Calu3 (cell line): Measurements from ENCODE around the gene NECAB2. TPM values are rescaled to one million over a fixed set of nuclear protein-coding genes. Genes with fewer than 3 reads are reported as not detected.

Experiments
- BruUV-seq: library from RNA; stranded (reverse); fragments of 400-500 nt; replicated peaks from 2 replicates; lab custom pipeline; 2021; lab: Mats Ljungman, UMichigan
- CTCF ChIA-PET: fragments of 300-600 bp; sonication (Branson Sonifier 250); formaldehyde crosslinking; loops from one replicate; lab custom pipeline; 2022; ENCODE audit warnings: antibody characterized with exemption; lab: Charles Lee
- DNase-seq: peaks from one replicate; pipeline ENCODE4 v3.0.0; 2022
- H3K27ac Mint-ChIP-seq: one replicate; pipeline ENCODE4 v1.8.0; 2022; ENCODE audit warnings: mixed read lengths; ENCODE audit not compliant: unreplicated experiment
- H3K27me3 Mint-ChIP-seq: one replicate; pipeline ENCODE4 v1.8.0; 2022; ENCODE audit warnings: mixed read lengths; ENCODE audit not compliant: unreplicated experiment
- H3K36me3 Mint-ChIP-seq: one replicate; pipeline ENCODE4 v1.8.0; 2022; ENCODE audit warnings: mild to moderate bottlenecking, moderate library complexity, mixed read lengths; ENCODE audit not compliant: insufficient read depth, unreplicated experiment
- H3K4me1 Mint-ChIP-seq: one replicate; pipeline ENCODE4 v1.8.0; 2022; ENCODE audit warnings: mild to moderate bottlenecking, low read depth, mixed read lengths; ENCODE audit not compliant: unreplicated experiment
- H3K4me3 Mint-ChIP-seq: one replicate; pipeline ENCODE4 v1.8.0; 2022; ENCODE audit warnings: mild to moderate bottlenecking, low read depth, moderate library complexity, mixed read lengths; ENCODE audit not compliant: unreplicated experiment
- H3K9me3 Mint-ChIP-seq: one replicate; pipeline ENCODE4 v1.8.0; 2022; ENCODE audit warnings: low read depth, mixed read lengths; ENCODE audit not compliant: unreplicated experiment
- CTCF ChIP-seq: fragments of 200-600 bp; IDR thresholded peaks from one replicate; pipeline ENCODE4 v1.8.0; 2022; ENCODE audit warnings: antibody characterized with exemption; ENCODE audit not compliant: unreplicated experiment
- intact Hi-C: fragments of 100-400 bp; cut with micrococcal nuclease; formaldehyde crosslinking; loops from one replicate; pipeline ENCODE4 v1.10.0; 2022; ENCODE audit not compliant: unreplicated experiment
- total RNA-seq: library from RNA; stranded (reverse); gene quantifications from 2 replicates; pipeline ENCODE4 v1.2.3, GENCODE V29; 2022

The NECAB2 gene
- total RNA-seq, 1 experiment from 2014 or later, result 0.28 TPM

DNA sequence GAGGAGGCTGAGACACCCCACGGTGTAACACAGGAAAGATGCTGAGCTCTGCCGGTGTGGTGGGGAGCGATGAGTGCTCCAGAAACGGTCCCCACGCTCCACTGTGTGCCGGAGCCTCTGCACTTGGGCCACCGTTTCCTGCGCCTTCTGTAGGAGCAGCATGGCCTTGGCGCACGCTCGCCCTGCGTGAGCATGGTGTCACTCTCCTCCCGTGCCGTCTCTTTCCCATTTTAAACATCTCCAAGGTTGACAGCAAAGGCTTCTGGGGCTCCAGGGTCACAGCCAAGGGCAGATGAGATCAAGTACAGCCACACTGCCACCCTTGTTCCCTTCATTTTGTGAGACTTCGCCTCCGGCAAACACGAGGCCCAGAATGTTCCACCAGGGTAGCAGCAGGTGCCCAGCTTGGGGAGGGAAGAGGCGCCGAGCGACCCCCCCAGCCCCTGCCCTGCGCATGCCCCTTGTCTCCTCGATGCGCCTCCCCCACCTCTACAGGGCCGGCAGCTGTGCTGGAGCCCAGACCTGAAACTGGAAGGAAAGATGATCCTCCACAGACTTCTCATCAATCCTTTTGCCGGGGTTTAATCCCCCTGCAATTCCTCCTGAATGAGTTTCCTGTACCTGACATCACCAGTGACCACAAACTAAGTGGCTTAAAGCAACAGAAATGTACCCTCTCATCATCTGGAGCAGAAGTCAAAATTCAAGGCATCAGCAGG, 34.9 kb upstream of the NECAB2 start:
- no peak overlapping the region for H3K27ac Mint-ChIP-seq
- peaks cover 11% of the 10 kb centered on the region for H3K4me1 Mint-ChIP-seq
- H3K4me3 Mint-ChIP-seq, result no peak overlapping the region
- intact Hi-C loops, result no loop called here
- H3K36me3 Mint-ChIP-seq, result peaks cover 14% of the 10 kb centered on the region
- CTCF ChIA-PET, result no interaction called here
- no peaks in the 10 kb centered on the region for H3K9me3 Mint-ChIP-seq
- TF ChIP-seq CTCF, result no peak
- DNase-seq, result no peak
- H3K27me3 Mint-ChIP-seq, result peaks cover 32% of the 10 kb centered on the region
- no TSS peak for BruUV-seq

DNA sequence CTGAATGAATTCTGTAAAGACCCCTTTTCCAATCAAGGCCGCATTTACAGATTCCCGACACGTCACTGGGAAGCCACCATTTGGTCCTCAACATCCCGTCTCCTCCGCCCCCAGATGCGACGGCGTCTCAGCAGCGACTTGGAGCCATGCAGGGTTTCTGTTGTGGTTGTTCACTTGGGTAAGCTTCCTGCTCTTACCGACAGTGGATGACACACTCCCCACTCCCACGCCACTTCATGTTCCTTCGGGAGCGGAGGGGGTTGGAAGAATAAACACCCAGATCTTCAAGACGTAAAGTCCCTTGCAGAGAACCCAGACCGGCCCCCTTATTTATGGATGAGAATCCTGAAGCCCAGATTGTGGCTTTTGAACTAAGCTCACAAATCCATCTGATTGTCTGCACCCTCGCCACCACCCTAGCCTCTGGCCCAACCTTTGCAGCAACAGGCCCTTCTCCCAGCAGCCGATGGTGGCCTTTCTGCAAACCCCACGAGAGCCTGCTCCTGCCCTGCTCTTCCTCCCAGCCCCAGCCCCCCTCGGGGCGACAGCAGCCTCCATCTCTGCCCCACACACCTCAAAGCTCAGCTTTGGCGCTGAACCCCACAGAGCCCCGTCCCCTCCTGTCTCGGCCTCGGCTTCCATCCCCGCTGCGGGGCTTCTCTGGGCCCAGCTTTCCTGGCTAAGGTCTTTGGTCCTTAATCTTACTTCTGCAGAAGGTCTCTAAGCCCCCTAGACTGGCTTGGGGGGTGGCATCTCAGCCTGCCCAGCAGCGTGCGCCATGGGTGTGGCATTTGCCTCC, 34.0 kb upstream of the NECAB2 start:
- CTCF ChIA-PET, result no interaction called here
- DNase-seq, result no peak
- H3K27ac Mint-ChIP-seq, result peak overlapping the region; percentile 1
- TF ChIP-seq CTCF, result no peak
- H3K9me3 Mint-ChIP-seq, result no peaks in the 10 kb centered on the region
- no TSS peak for BruUV-seq
- H3K4me3 Mint-ChIP-seq, result no peak overlapping the region
- peaks cover 11% of the 10 kb centered on the region for H3K4me1 Mint-ChIP-seq
- H3K36me3 Mint-ChIP-seq, result peaks cover 14% of the 10 kb centered on the region
- H3K27me3 Mint-ChIP-seq, result peaks cover 32% of the 10 kb centered on the region
- intact Hi-C loops, result no loop called here

GRCh38 chr16:83934684-83934977, 33.4 kb upstream of the NECAB2 start:
- Mint-ChIP-seq H3K36me3 (peaks cover 14% of the 10 kb centered on the region), H3K4me3 (no peak overlapping the region), H3K9me3 (no peaks in the 10 kb centered on the region), H3K4me1 (peaks cover 11% of the 10 kb centered on the region), H3K27me3 (peaks cover 32% of the 10 kb centered on the region), H3K27ac (peak overlapping the region; percentile 1)
- CTCF ChIA-PET, result no interaction called here
- no peak for TF ChIP-seq CTCF
- no peak for DNase-seq
- intact Hi-C loops, result no loop called here
- no TSS peak for BruUV-seq

DNA sequence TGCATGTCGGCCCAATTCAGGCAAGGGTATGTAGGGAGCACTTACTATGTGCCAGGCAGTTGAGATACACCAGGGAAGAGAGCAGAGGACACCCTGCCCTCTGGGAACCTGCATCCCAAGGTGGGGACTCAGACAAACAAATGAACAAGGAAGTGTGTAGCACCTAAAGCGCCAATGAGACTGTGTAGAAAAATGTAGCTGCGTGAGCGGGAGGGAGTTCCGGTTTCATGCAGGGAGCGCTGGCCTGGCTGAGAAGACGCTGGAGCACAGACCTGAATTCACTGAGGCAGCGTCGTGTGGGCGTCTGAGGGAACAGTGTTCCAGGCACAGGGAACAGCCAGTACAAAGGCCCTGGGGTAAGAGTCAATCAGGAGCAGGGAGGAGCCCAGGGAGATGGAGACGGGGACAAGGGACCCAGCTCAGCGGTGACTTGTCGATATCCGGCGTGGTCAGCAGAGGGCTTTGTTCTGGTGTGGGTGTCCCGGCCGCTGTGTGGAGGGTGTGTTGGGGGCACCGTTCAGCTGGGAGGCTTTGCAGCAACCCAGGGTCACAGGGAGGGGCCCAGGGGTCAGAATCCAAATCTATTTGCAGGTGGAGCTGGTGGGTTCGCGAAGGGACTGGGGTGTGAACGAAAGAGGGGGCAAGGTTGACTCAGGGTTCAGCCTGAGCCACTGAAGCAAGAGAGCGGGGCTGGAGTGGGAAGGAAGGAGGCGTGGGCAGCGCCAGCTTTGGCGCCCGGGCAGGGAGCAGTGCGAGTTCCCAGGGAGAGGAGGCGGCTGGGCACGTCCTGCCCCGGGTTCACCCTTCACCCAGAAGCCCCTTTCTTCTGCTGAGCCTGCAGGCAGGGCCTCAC, 32.8 kb upstream of the NECAB2 start:
- H3K9me3 Mint-ChIP-seq, result no peaks in the 10 kb centered on the region
- peaks cover 15% of the 10 kb centered on the region for H3K36me3 Mint-ChIP-seq
- no peak for TF ChIP-seq CTCF
- no peak for DNase-seq
- BruUV-seq, result no TSS peak
- H3K27ac Mint-ChIP-seq, result peak overlapping the region; percentile 1
- H3K4me3 Mint-ChIP-seq, result peak overlapping the region; percentile 9
- peaks cover 32% of the 10 kb centered on the region for H3K27me3 Mint-ChIP-seq
- H3K4me1 Mint-ChIP-seq, result peaks cover 11% of the 10 kb centered on the region
- intact Hi-C loops, result no loop called here
- CTCF ChIA-PET, result interaction anchor here (1.9 kb wide), 1 partner anchor 18 kb away, joined by 5 read pairs; the partner anchor contains the start of gene OSGIN1
